ENCODE measurements around the gene CSNK2A1. TPM values are rescaled to one million over a fixed set of nuclear protein-coding genes. Genes with fewer than 3 reads are reported as not detected.
A peak's percentile ranks its signal among the peaks of the same experiment; 100 is the strongest.

The CSNK2A1 gene
- total and polyA plus RNA-seq, 2 of the 8 experiments (the other 6 are each of a cell fraction or from before 2014, with no cell fraction given), result 117 to 260 TPM

DNA sequence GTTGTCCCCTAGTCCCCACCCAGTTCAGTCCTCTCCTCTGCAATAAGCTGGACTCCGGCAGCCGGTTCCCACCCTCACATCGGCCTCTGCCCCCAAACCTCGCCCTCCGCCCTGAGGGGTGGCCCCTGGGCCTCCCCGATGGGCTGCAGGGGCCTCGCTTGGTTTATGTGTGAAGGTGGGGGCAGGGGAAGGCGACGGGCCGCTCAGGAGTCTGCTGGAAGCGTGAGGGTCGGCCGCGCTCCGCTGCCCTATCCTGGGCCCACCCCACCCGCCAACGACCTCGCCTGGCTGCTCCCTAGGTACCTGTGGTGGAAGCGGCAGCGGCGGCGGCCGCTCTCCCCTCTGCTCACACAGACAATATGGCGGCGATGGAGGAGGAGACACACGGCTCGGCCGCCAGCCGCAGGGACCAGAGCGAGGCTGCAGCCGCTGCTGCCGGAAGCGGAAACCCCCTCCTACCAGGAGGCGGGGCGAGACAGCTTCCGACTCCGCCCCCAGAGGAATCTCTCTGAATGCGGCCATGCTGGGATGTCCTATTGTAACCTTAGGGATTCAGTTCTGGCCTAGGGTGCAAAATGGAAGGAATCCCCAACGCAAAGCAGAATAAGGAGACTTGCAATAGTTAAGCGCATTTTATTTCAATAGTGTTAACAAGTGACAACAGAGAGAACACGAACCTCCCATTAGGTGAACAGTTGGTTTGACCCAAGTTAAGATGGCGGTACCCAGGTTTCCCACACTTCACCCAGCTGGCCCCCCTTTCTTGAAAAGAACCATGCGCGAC, at the start of gene CSNK2A1 (continued):
- no peak for TF ChIP-seq CTBP2 (IDR thresholded peaks at IDR 0.05; ENCODE audit: borderline replicate concordance, insufficient read depth, insufficient read length, low read length)
- TF ChIP-seq FOSL1 (IDR thresholded peaks at IDR 0.05; ENCODE audit: insufficient read depth, low read depth, low read length), result no peak
- TF ChIP-seq KDM4A (IDR thresholded peaks at IDR 0.05; ENCODE audit: low read depth, low read length, severe bottlenecking), result no peak
- no peak for TF ChIP-seq RAD21 (IDR thresholded peaks at IDR 0.05 in 1 of 2, conservative IDR thresholded peaks at IDR 0.05 in 1 of 2; ENCODE audit: low read depth in 2 of 2, low read length in 2 of 2)
- TF ChIP-seq, protein P1, sequence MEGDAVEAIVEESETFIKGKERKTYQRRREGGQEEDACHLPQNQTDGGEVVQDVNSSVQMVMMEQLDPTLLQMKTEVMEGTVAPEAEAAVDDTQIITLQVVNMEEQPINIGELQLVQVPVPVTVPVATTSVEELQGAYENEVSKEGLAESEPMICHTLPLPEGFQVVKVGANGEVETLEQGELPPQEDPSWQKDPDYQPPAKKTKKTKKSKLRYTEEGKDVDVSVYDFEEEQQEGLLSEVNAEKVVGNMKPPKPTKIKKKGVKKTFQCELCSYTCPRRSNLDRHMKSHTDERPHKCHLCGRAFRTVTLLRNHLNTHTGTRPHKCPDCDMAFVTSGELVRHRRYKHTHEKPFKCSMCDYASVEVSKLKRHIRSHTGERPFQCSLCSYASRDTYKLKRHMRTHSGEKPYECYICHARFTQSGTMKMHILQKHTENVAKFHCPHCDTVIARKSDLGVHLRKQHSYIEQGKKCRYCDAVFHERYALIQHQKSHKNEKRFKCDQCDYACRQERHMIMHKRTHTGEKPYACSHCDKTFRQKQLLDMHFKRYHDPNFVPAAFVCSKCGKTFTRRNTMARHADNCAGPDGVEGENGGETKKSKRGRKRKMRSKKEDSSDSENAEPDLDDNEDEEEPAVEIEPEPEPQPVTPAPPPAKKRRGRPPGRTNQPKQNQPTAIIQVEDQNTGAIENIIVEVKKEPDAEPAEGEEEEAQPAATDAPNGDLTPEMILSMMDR (IDR thresholded peaks at IDR 0.05; ENCODE audit: control extremely low read depth in 1 of 3, insufficient read depth in 1 of 3, low read depth in 1 of 3, low read length in 3 of 3), result no peak
- TF ChIP-seq SP2 (IDR thresholded peaks at IDR 0.05; ENCODE audit: low read length), result no peak
- TF ChIP-seq CEBPB (IDR thresholded peaks at IDR 0.05; ENCODE audit: low read depth, low read length), result no peak
- TF ChIP-seq TBP (IDR thresholded peaks at IDR 0.05; ENCODE audit: low read depth, low read length), result peak; percentile 90
- peak; percentile 55 for TF ChIP-seq SIX5 (IDR thresholded peaks at IDR 0.05; ENCODE audit: low read depth, low read length)
- peak; percentile 89 for TF ChIP-seq YY1 (IDR thresholded peaks at IDR 0.05; ENCODE audit: low read depth, low read length)
- TF ChIP-seq HDAC6 (IDR thresholded peaks at IDR 0.05; ENCODE audit: low read depth, low read length), result no peak
- TF ChIP-seq, protein P2, sequence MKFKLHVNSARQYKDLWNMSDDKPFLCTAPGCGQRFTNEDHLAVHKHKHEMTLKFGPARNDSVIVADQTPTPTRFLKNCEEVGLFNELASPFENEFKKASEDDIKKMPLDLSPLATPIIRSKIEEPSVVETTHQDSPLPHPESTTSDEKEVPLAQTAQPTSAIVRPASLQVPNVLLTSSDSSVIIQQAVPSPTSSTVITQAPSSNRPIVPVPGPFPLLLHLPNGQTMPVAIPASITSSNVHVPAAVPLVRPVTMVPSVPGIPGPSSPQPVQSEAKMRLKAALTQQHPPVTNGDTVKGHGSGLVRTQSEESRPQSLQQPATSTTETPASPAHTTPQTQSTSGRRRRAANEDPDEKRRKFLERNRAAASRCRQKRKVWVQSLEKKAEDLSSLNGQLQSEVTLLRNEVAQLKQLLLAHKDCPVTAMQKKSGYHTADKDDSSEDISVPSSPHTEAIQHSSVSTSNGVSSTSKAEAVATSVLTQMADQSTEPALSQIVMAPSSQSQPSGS (IDR thresholded peaks at IDR 0.05; ENCODE audit: low read length), result no peak
- TF ChIP-seq JUND (IDR thresholded peaks at IDR 0.05; ENCODE audit: low read length), result peak; percentile 98
- TF ChIP-seq, protein P3, sequence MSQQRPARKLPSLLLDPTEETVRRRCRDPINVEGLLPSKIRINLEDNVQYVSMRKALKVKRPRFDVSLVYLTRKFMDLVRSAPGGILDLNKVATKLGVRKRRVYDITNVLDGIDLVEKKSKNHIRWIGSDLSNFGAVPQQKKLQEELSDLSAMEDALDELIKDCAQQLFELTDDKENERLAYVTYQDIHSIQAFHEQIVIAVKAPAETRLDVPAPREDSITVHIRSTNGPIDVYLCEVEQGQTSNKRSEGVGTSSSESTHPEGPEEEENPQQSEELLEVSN (IDR thresholded peaks at IDR 0.05), result no peak
- no peak for TF ChIP-seq HDAC2 (IDR thresholded peaks at IDR 0.05; ENCODE audit: borderline replicate concordance in 1 of 2, low read depth in 2 of 2, low read length in 2 of 2)
- TF ChIP-seq JUN (IDR thresholded peaks at IDR 0.05; ENCODE audit: low read depth, low read length), result no peak
- TF ChIP-seq, protein P4, sequence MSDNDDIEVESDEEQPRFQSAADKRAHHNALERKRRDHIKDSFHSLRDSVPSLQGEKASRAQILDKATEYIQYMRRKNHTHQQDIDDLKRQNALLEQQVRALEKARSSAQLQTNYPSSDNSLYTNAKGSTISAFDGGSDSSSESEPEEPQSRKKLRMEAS (IDR thresholded peaks at IDR 0.05), result no peak; the same call in 1 of the 2 replicates
- TF ChIP-seq CBX5 (IDR thresholded peaks at IDR 0.05; ENCODE audit: low read depth, low read length), result no peak

Data from H1 (cell line).